ENCODE data around the gene CADM1.

CADM1 gene

DNA sequence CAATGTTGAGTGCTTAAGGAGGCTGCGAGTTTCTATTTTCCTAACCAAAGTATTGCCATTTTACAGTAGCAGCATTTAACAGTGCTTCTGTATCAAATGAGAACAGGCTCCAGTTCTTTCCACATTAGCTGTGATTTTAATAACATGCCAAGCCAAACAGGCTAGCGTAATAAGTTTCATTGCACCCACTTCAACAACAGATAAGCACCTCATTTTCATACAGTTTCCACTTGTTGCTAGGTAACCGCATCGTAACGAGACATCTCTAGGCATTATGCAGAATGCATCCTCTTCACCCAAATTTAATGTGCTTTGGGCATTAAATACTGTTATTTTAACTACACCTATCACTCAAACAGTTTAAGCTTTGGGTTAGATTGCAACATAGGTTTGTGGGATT is 79.0 kb downstream of the CADM1 start:
- Histone ChIP-seq H3K9me3 (ENCODE audit: control insufficient read depth, insufficient read depth, low read length) (no peaks in the 10 kb centered on the region; the same call in 1 of the 2 replicates), H3K36me3 (ENCODE audit: control insufficient read depth, low read length) (no peaks in the 10 kb centered on the region), H3K9me2 (replicated peaks; ENCODE audit: control insufficient read depth, low read length) (no peaks in the 10 kb centered on the region), H3K79me2 (ENCODE audit: control insufficient read depth, low read length) (no peaks in the 10 kb centered on the region), H3K27ac (ENCODE audit: low read depth, low read length) (no peak overlapping the region), H3K4me3 (ENCODE audit: low read length) (no peak overlapping the region), H3K4me1 (ENCODE audit: control insufficient read depth, low read length) (no peaks in the 10 kb centered on the region), H3K27me3 (ENCODE audit: control insufficient read depth, low read length) (peaks cover 8% of the 10 kb centered on the region), H3F3A (ENCODE audit: control insufficient read depth, insufficient read depth) (no peaks in the 10 kb centered on the region), H4K20me1 (ENCODE audit: control insufficient read depth, insufficient read depth, low read depth, low read length) (no peaks in the 10 kb centered on the region), H3K4me2 (ENCODE audit: low read length) (no peak overlapping the region)
- TF ChIP-seq EZH2phosphoT487 (IDR thresholded peaks at IDR 0.05; ENCODE audit: borderline replicate concordance, low read length) = no peak
- TF ChIP-seq, protein P1, sequence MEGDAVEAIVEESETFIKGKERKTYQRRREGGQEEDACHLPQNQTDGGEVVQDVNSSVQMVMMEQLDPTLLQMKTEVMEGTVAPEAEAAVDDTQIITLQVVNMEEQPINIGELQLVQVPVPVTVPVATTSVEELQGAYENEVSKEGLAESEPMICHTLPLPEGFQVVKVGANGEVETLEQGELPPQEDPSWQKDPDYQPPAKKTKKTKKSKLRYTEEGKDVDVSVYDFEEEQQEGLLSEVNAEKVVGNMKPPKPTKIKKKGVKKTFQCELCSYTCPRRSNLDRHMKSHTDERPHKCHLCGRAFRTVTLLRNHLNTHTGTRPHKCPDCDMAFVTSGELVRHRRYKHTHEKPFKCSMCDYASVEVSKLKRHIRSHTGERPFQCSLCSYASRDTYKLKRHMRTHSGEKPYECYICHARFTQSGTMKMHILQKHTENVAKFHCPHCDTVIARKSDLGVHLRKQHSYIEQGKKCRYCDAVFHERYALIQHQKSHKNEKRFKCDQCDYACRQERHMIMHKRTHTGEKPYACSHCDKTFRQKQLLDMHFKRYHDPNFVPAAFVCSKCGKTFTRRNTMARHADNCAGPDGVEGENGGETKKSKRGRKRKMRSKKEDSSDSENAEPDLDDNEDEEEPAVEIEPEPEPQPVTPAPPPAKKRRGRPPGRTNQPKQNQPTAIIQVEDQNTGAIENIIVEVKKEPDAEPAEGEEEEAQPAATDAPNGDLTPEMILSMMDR (IDR thresholded peaks at IDR 0.05; ENCODE audit: low read depth, low read length, poor library complexity, severe bottlenecking) = no peak

DNA sequence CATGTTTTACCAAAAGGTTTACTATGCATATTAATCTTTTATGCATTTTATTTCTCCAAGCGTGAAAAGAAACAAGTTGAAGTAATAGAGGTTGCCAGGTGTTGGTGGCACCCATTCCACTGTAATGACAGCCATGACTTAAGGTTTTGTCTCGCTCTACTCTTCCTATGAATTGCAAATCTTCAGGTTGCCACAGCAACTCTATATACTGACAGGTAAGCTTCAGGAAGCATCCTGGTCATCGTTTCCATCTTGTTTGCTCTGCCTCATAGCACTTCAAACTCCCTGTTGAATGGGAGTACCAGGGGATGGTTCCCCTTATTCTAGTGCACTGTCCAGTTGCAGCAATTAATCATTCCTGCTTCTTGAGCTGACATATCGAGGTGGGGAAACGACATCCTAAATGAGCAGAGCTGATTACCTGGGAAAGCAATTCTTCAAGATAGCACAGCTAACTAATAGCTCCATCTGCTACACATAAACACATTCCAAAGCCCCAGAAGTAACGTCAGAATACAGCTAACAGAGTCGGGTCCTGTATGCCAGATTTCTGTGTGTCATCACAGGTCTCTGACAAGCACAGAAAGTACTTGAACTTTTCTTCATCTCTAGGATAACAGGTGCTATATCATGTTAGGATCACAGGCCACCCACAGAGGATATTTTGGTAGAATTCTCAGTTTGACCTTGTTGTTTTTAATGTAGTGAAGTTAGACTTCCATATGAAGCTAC is 80.3 kb downstream of the CADM1 start:
- Histone ChIP-seq H3K27me3 (ENCODE audit: control insufficient read depth, low read length) (peaks cover 8% of the 10 kb centered on the region), H3K4me1 (ENCODE audit: control insufficient read depth, low read length) (no peaks in the 10 kb centered on the region), H3K79me2 (ENCODE audit: control insufficient read depth, low read length) (no peaks in the 10 kb centered on the region), H3K27ac (ENCODE audit: low read depth, low read length) (no peak overlapping the region), H3K36me3 (ENCODE audit: control insufficient read depth, low read length) (no peaks in the 10 kb centered on the region), H3K4me2 (ENCODE audit: low read length) (no peak overlapping the region), H3K9me3 (ENCODE audit: control insufficient read depth, insufficient read depth, low read length) (no peaks in the 10 kb centered on the region; the same call in 1 of the 2 replicates), H3K9me2 (replicated peaks; ENCODE audit: control insufficient read depth, low read length) (no peaks in the 10 kb centered on the region), H4K20me1 (ENCODE audit: control insufficient read depth, insufficient read depth, low read depth, low read length) (no peaks in the 10 kb centered on the region), H3F3A (ENCODE audit: control insufficient read depth, insufficient read depth) (no peaks in the 10 kb centered on the region), H3K4me3 (ENCODE audit: low read length) (no peak overlapping the region)
- TF ChIP-seq, protein P1 (IDR thresholded peaks at IDR 0.05; ENCODE audit: low read depth, low read length, poor library complexity, severe bottlenecking) = no peak
- TF ChIP-seq EZH2phosphoT487 (IDR thresholded peaks at IDR 0.05; ENCODE audit: borderline replicate concordance, low read length) = no peak

DNA sequence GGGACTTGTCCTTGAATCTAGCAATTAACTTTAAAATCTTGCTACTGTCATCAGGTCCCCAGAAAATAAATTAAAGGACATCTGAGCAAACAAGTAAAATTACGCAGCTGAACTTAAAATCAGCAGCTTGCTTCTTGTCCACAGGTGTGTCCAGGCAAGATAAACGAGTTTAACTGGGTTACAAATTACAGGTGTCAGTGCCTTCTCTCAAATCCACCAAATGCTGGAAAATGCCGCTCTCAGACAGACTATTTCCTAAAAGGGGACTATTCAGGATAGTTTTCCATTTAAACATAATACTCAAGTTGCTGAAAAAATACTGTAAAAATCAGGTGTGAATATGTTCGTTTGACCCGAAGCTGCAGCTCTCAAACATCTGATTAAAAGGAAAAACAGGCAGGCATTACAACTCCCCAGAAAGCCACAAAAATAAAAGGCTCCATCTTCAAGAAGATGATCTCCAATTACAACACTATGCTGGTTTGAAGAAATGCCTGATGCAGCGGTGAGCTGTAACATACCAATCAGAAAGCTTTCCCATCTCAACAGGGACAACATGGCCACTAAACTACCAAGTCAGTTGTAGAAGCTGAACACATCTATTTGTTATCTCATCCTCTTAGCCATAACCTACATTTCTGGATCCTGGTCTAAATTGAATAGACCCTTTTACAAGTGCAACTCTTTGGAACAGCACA is 82.1 kb downstream of the CADM1 start:
- no peaks in the 10 kb centered on the region for H3K36me3 ChIP-seq (ENCODE audit: control insufficient read depth, low read length)
- H3K4me1 ChIP-seq (ENCODE audit: control insufficient read depth, low read length) = no peaks in the 10 kb centered on the region
- no peak for TF ChIP-seq EZH2phosphoT487 (IDR thresholded peaks at IDR 0.05; ENCODE audit: borderline replicate concordance, low read length)
- TF ChIP-seq, protein P1 (IDR thresholded peaks at IDR 0.05; ENCODE audit: low read depth, low read length, poor library complexity, severe bottlenecking) = no peak
- H3K27ac ChIP-seq (ENCODE audit: low read depth, low read length) = no peak overlapping the region
- H3F3A ChIP-seq (ENCODE audit: control insufficient read depth, insufficient read depth) = no peaks in the 10 kb centered on the region
- no peaks in the 10 kb centered on the region for H3K9me2 ChIP-seq (replicated peaks; ENCODE audit: control insufficient read depth, low read length)
- H3K79me2 ChIP-seq (ENCODE audit: control insufficient read depth, low read length) = no peaks in the 10 kb centered on the region
- no peaks in the 10 kb centered on the region; the same call in 1 of the 2 replicates for H3K9me3 ChIP-seq (ENCODE audit: control insufficient read depth, insufficient read depth, low read length)
- peaks cover 8% of the 10 kb centered on the region for H3K27me3 ChIP-seq (ENCODE audit: control insufficient read depth, low read length)
- H3K4me3 ChIP-seq (ENCODE audit: low read length) = no peak overlapping the region
- H3K4me2 ChIP-seq (ENCODE audit: low read length) = no peak overlapping the region
- H4K20me1 ChIP-seq (ENCODE audit: control insufficient read depth, insufficient read depth, low read depth, low read length) = no peaks in the 10 kb centered on the region
